ENCODE results near the gene UCP1.

GRCh38 chr4:140595065-140595464, 26.3 kb upstream of the UCP1 start:
- no peak for TF ChIP-seq CTCF (IDR thresholded peaks at IDR 0.05)
- TF ChIP-seq POLR2A (IDR thresholded peaks at IDR 0.05) = no peak
